Measurements from ENCODE around the gene ALAS1. TPM values are rescaled to one million over a fixed set of nuclear protein-coding genes. Genes with fewer than 3 reads are reported as not detected.

ALAS1 gene
- total and polyA plus RNA-seq, 2 of the 13 experiments (the other 11 are each of a cell fraction or from before 2014, with no cell fraction given) = 36.0 to 43.2 TPM

DNA sequence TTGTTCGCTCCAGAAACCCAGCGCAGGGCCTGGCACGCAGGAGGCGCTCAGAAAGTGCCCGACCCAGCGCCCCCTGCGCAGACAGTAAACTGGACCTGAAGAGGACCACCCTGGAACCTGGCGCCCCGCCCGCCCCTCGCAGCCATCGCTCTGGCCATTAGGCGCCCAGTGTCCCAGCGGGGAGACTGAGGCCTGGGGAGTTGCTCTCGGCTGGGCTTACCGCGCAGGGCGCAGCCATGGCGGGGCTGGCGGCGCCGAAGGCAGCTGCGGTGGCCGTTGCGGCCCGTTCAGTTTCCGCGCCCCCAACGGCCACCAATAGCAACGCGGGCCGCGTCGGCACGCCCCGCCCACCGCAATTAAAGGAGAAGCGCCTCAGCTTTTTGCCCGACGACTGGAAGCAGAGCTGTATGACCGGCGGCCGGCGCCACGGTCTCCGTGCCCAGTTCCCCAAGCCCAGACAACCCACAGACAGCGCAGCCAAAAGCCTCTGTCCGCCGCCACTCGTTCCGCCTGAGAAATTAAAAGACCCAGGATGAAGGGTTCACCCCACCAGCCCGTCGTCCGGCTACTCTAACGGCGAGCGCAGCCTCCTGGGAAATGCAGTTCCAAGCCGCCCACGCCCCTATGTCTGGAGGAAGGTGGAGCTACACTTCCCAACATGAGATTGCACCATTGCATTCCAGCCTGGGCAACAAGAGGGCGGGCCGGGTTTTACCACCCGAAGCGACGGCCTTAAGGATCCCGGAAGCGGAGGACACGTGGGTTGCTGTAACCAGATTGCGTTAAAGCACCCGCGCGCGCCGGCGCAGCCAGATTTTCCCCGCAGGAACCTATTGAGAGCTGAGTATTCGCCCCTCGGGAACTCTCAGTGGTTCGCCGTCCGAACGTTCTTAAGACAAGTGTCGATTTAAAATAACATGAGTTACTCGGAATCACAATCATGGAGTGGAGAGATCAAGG lies 43.5 kb upstream of the ALAS1 start, which contains the start of gene POC1A (continued):
- TF ChIP-seq ERF (CRISPR knock-in tag; IDR thresholded peaks at IDR 0.05) (peak; percentile 57; the same call in 1 of the 2 replicates), RXRB (CRISPR knock-in tag; IDR thresholded peaks at IDR 0.05; ENCODE audit: borderline replicate concordance) (peak; percentile 60), GATAD2A (CRISPR knock-in tag; IDR thresholded peaks at IDR 0.05) (peak; percentile 78), ZFP36 (IDR thresholded peaks at IDR 0.05; ENCODE audit: borderline replicate concordance, low read depth, low read length, partially characterized antibody) (no peak), PTBP1 (IDR thresholded peaks at IDR 0.05; ENCODE audit: low read depth, low read length, poor library complexity, severe bottlenecking) (no peak), SP140L (CRISPR knock-in tag; IDR thresholded peaks at IDR 0.05; ENCODE audit: borderline replicate concordance) (no peak), HNRNPUL1 (IDR thresholded peaks at IDR 0.05; ENCODE audit: low read depth, low read length) (no peak), ATF1 (CRISPR knock-in tag; IDR thresholded peaks at IDR 0.05) (peak; percentile 58; the same call in 1 of the 2 replicates), RBFOX2 (IDR thresholded peaks at IDR 0.05; ENCODE audit: low read depth, low read length) (peak; percentile 75), ZFYVE20 (CRISPR knock-in tag; IDR thresholded peaks at IDR 0.05; ENCODE audit: borderline replicate concordance, low read depth) (no peak), ZNF678 (CRISPR knock-in tag; IDR thresholded peaks at IDR 0.05) (0 out of 2 replicates have a peak, but pooled peaks have one; percentile 8), BRCA1 (CRISPR knock-in tag; IDR thresholded peaks at IDR 0.05) (no peak), SMAD1 (CRISPR knock-in tag; IDR thresholded peaks at IDR 0.05; ENCODE audit: borderline replicate concordance, low read depth) (no peak), ZNF768 (CRISPR knock-in tag; IDR thresholded peaks at IDR 0.05) (peak; percentile 21; the same call in 1 of the 2 replicates), SOX6 (IDR thresholded peaks at IDR 0.05) (no peak), SOX6 (CRISPR knock-in tag; IDR thresholded peaks at IDR 0.05) (peak; percentile 65; the same call in 1 of the 2 replicates)
- TF ChIP-seq, protein P1, sequence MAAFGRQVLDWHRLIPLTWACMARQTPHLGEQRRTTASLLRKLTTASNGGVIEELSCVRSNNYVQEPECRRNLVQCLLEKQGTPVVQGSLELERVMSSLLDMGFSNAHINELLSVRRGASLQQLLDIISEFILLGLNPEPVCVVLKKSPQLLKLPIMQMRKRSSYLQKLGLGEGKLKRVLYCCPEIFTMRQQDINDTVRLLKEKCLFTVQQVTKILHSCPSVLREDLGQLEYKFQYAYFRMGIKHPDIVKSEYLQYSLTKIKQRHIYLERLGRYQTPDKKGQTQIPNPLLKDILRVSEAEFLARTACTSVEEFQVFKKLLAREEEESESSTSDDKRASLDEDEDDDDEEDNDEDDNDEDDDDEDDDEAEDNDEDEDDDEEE (CRISPR knock-in tag; IDR thresholded peaks at IDR 0.05) = no peak
- TF ChIP-seq, protein P2, sequence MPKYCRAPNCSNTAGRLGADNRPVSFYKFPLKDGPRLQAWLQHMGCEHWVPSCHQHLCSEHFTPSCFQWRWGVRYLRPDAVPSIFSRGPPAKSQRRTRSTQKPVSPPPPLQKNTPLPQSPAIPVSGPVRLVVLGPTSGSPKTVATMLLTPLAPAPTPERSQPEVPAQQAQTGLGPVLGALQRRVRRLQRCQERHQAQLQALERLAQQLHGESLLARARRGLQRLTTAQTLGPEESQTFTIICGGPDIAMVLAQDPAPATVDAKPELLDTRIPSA (CRISPR knock-in tag; IDR thresholded peaks at IDR 0.05; ENCODE audit: borderline replicate concordance) = no peak; the same call in 1 of the 2 replicates
- TF ChIP-seq, protein P3, sequence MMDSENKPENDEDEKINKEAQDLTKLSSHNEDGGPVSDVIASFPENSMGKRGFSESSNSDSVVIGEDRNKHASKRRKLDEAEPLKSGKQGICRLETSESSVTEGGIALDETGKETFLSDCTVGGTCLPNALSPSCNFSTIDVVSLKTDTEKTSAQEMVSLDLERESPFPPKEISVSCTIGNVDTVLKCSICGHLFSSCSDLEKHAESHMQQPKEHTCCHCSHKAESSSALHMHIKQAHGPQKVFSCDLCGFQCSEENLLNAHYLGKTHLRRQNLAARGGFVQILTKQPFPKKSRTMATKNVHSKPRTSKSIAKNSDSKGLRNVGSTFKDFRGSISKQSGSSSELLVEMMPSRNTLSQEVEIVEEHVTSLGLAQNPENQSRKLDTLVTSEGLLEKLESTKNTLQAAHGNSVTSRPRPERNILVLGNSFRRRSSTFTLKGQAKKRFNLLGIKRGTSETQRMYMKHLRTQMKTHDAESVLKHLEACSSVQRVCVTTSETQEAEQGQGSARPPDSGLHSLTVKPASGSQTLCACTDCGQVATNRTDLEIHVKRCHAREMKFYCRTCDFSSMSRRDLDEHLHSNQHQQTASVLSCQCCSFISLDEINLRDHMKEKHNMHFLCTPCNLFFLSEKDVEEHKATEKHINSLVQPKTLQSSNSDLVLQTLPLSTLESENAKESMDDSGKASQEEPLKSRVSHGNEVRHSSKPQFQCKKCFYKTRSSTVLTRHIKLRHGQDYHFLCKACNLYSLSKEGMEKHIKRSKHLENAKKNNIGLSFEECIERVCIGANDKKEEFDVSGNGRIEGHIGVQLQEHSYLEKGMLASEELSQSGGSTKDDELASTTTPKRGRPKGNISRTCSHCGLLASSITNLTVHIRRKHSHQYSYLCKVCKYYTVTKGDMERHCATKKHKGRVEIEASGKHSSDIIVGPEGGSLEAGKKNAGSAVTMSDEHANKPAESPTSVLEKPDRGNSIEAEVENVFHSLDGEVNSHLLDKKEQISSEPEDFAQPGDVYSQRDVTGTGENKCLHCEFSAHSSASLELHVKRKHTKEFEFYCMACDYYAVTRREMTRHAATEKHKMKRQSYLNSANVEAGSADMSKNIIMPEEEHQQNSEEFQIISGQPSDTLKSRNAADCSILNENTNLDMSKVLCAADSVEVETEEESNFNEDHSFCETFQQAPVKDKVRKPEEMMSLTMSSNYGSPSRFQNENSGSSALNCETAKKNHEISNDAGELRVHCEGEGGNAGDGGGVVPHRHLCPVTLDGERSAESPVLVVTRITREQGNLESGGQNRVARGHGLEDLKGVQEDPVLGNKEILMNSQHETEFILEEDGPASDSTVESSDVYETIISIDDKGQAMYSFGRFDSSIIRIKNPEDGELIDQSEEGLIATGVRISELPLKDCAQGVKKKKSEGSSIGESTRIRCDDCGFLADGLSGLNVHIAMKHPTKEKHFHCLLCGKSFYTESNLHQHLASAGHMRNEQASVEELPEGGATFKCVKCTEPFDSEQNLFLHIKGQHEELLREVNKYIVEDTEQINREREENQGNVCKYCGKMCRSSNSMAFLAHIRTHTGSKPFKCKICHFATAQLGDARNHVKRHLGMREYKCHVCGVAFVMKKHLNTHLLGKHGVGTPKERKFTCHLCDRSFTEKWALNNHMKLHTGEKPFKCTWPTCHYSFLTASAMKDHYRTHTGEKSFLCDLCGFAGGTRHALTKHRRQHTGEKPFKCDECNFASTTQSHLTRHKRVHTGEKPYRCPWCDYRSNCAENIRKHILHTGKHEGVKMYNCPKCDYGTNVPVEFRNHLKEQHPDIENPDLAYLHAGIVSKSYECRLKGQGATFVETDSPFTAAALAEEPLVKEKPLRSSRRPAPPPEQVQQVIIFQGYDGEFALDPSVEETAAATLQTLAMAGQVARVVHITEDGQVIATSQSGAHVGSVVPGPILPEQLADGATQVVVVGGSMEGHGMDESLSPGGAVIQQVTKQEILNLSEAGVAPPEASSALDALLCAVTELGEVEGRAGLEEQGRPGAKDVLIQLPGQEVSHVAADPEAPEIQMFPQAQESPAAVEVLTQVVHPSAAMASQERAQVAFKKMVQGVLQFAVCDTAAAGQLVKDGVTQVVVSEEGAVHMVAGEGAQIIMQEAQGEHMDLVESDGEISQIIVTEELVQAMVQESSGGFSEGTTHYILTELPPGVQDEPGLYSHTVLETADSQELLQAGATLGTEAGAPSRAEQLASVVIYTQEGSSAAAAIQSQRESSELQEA (CRISPR knock-in tag; IDR thresholded peaks at IDR 0.05; ENCODE audit: not compliant biosample characterization) = no peak

Measured in HepG2 (cell line).